ENCODE measurements around the gene RABGAP1L. TPM values are rescaled to one million over a fixed set of nuclear protein-coding genes. Genes with fewer than 3 reads are reported as not detected.

RABGAP1L gene
- total and polyA plus RNA-seq, 2 donors (not counting 3 experiments of a cell fraction or from before 2014, with no cell fraction given) = 6.4 to 22.2 TPM

GRCh38 chr1:174391716-174392115 lies 232.4 kb downstream of the RABGAP1L start:
- Histone ChIP-seq H3K9me3 (replicated peaks; ENCODE audit: control insufficient read depth, insufficient read depth, low read length) (no peaks in the 10 kb centered on the region), H3K4me3 (replicated peaks in 1 of 3; ENCODE audit: insufficient read depth in 1 of 3, low read depth in 1 of 3, low read length in 3 of 3) (no peak overlapping the region), H3K9ac (replicated peaks; ENCODE audit: extremely low read depth, insufficient read depth, low read length) (no peak overlapping the region), H3K36me3 (ENCODE audit: control insufficient read depth in 2 of 2, extremely low read depth in 1 of 2, insufficient read depth in 2 of 2, low read length in 2 of 2) (no peaks in the 10 kb centered on the region), H3K79me2 (ENCODE audit: control insufficient read depth, insufficient read depth, low read length) (no peaks in the 10 kb centered on the region), H2AFZ (ENCODE audit: low read depth, low read length) (no peak overlapping the region), H3K27ac (ENCODE audit: insufficient read depth, low read depth, low read length) (no peak overlapping the region), H3K27me3 (ENCODE audit: control insufficient read depth in 2 of 2, insufficient read depth in 2 of 2, low read length in 2 of 2) (no peaks in the 10 kb centered on the region), H3K9me1 (replicated peaks; ENCODE audit: control insufficient read depth, extremely low read depth, insufficient read depth, low read length) (no peaks in the 10 kb centered on the region), H3K4me1 (ENCODE audit: control insufficient read depth, extremely low read depth, insufficient read depth, low read length) (no peaks in the 10 kb centered on the region), H3K4me2 (ENCODE audit: insufficient read depth, low read length) (no peak overlapping the region), H4K20me1 (replicated peaks; ENCODE audit: control insufficient read depth, extremely low read depth, insufficient read depth, low read length) (peaks cover 2% of the 10 kb centered on the region)
- no TSS peak for BruUV-seq (replicated peaks)
- dilution Hi-C loops (cut with MboI; ENCODE audit: extremely low pct_ligation_motif_present, low sequenced_read_pairs) (no loop called here), intact Hi-C loops (cut with micrococcal nuclease) (no loop called here)
- ChIA-PET POLR2A (no interaction called here), CTCF (no interaction called here)
- TF ChIP-seq POLR2AphosphoS5 (IDR thresholded peaks at IDR 0.05; ENCODE audit: insufficient read depth, low read depth, low read length) (no peak), FOS (IDR thresholded peaks at IDR 0.05; ENCODE audit: borderline replicate concordance, insufficient read depth, low read length) (no peak), GATA2 (IDR thresholded peaks at IDR 0.05; ENCODE audit: insufficient read depth, insufficient read length, low read depth, low read length) (no peak), MAX (IDR thresholded peaks at IDR 0.05; ENCODE audit: insufficient read depth, insufficient read length) (no peak), EZH2 (IDR thresholded peaks at IDR 0.05; ENCODE audit: borderline replicate concordance, low read depth, low read length, severe bottlenecking) (no peak)
- no peak for DNase-seq (ENCODE audit: low read depth, low spot score)
- FAIRE-seq = no peak

- dilution Hi-C loops (cut with MboI; ENCODE audit: extremely low pct_ligation_motif_present, low sequenced_read_pairs) (no loop called here), intact Hi-C loops (cut with micrococcal nuclease) (no loop called here)
- Histone ChIP-seq H3K36me3 (ENCODE audit: control insufficient read depth in 2 of 2, extremely low read depth in 1 of 2, insufficient read depth in 2 of 2, low read length in 2 of 2) (no peaks in the 10 kb centered on the region), H3K4me3 (replicated peaks in 1 of 3; ENCODE audit: insufficient read depth in 1 of 3, low read depth in 1 of 3, low read length in 3 of 3) (no peak overlapping the region), H4K20me1 (replicated peaks; ENCODE audit: control insufficient read depth, extremely low read depth, insufficient read depth, low read length) (peaks cover 2% of the 10 kb centered on the region), H3K27ac (ENCODE audit: insufficient read depth, low read depth, low read length) (no peak overlapping the region), H3K79me2 (ENCODE audit: control insufficient read depth, insufficient read depth, low read length) (no peaks in the 10 kb centered on the region), H3K4me2 (ENCODE audit: insufficient read depth, low read length) (no peak overlapping the region), H3K9me3 (replicated peaks; ENCODE audit: control insufficient read depth, insufficient read depth, low read length) (no peaks in the 10 kb centered on the region), H3K27me3 (ENCODE audit: control insufficient read depth in 2 of 2, insufficient read depth in 2 of 2, low read length in 2 of 2) (no peaks in the 10 kb centered on the region), H3K9me1 (replicated peaks; ENCODE audit: control insufficient read depth, extremely low read depth, insufficient read depth, low read length) (no peaks in the 10 kb centered on the region), H3K4me1 (ENCODE audit: control insufficient read depth, extremely low read depth, insufficient read depth, low read length) (no peaks in the 10 kb centered on the region), H3K9ac (replicated peaks; ENCODE audit: extremely low read depth, insufficient read depth, low read length) (no peak overlapping the region), H2AFZ (ENCODE audit: low read depth, low read length) (no peak overlapping the region)
- FAIRE-seq (no peak), DNase-seq (ENCODE audit: low read depth, low spot score) (no peak)
- POLR2A ChIA-PET = no interaction called here
- CTCF ChIA-PET = interaction anchor here (1.5 kb wide), 1 partner anchor 11 kb away, joined by 4 read pairs; no protein-coding TSS in a partner anchor
- no peak for TF ChIP-seq POLR2AphosphoS5 (IDR thresholded peaks at IDR 0.05; ENCODE audit: insufficient read depth, low read depth, low read length)
- TF ChIP-seq MYC (IDR thresholded peaks at IDR 0.05; ENCODE audit: low read depth, low read length) = no peak
- TF ChIP-seq CTCF (IDR thresholded peaks at IDR 0.05; ENCODE audit: extremely low read depth in 1 of 2, insufficient read depth in 1 of 2, low read depth in 1 of 2, low read length in 2 of 2) = no peak
- TF ChIP-seq EZH2 (IDR thresholded peaks at IDR 0.05; ENCODE audit: borderline replicate concordance, low read depth, low read length, severe bottlenecking) = no peak
- no peak for TF ChIP-seq FOS (IDR thresholded peaks at IDR 0.05; ENCODE audit: borderline replicate concordance, insufficient read depth, low read length)
- no peak for TF ChIP-seq POLR2A (IDR thresholded peaks at IDR 0.05; ENCODE audit: low read depth, low read length)
- TF ChIP-seq GATA2 (IDR thresholded peaks at IDR 0.05; ENCODE audit: insufficient read depth, insufficient read length, low read depth, low read length) = no peak
- TF ChIP-seq MAX (IDR thresholded peaks at IDR 0.05; ENCODE audit: insufficient read depth, insufficient read length) = no peak
- no TSS peak for BruUV-seq (replicated peaks)
Measured at GRCh38 chr1:174393885-174394284, 234.6 kb downstream of the RABGAP1L start.

Measured in endothelial cell of umbilical vein (primary cell).